Measurements from ENCODE around the gene IL1RAPL2.
"Not testable (repeated sequence)": the region's sequence is repeated elsewhere in the genome, so short reads cannot be mapped to it uniquely, and the experiment has no call there.

GRCh38 chrX:104542447-104542846 lies 23.6 kb upstream of the IL1RAPL2 start:
- not testable (repeated sequence) for TF ChIP-seq CTCF (tag by site-specific recombination; IDR thresholded peaks at IDR 0.05); SP7 (tag by site-specific recombination; IDR thresholded peaks at IDR 0.05); ATF2 (tag by site-specific recombination; IDR thresholded peaks at IDR 0.05; ENCODE audit: low read depth); HIC1 (tag by site-specific recombination; IDR thresholded peaks at IDR 0.05); ZNF514 (tag by site-specific recombination; IDR thresholded peaks at IDR 0.05); IKZF3 (tag by site-specific recombination; IDR thresholded peaks at IDR 0.05); TRIM28 (IDR thresholded peaks at IDR 0.05; ENCODE audit: borderline replicate concordance, low read length); ZBTB26 (tag by site-specific recombination; optimal IDR thresholded peaks at IDR 0.05); ZNF596 (tag by site-specific recombination; IDR thresholded peaks at IDR 0.05); TSHZ1 (tag by site-specific recombination; IDR thresholded peaks at IDR 0.05; ENCODE audit: borderline replicate concordance); ZNF2 (tag by site-specific recombination; IDR thresholded peaks at IDR 0.05); ZBTB8A (tag by site-specific recombination; IDR thresholded peaks at IDR 0.05); ZNF121 (tag by site-specific recombination; IDR thresholded peaks at IDR 0.05)

All from HEK293 (cell line).